ENCODE results near the gene MTERF4.

The MTERF4 gene

DNA sequence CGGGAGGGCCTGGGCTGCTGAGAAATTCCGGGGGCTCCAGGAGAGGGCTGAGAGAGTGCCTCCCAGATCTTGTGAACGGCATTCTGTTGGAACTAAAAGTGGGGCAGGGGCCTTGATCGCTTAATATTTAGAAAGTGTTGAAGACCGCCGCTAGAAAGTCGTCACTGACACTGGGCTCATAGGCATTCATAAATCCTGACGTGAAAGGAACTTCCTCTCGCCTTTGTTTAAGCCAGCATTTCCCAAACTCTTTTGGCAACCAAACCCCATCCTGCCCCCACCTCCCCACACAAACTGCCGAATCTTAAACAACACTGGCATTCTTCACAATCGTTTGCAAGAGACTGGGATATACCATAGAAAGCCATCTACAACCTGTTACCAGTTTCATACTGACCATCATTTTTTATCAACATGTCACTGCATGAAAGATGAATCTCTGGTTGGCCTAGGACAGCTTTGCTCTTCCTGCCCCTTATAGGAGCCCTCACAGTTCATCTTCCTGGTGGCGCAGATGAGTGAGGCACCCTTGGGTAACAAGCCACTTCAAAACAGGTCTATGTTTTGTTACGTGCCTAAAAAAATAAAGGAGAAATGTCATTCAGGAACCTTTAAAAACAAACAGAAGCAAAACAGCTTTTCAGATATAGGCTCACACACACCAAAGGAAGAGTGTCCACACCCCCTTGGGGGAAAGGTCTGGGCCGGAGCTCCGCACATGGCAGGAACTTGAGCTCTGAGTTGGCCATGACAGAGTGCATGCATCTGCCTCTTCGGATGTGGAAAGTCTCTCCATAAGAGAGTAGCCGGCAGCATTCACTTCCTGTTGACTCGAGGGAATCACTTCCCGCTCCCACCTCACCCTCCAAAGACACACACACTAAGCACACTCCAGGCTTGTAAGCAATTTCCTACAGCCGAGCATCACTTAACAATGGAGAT lies 13.0 kb downstream of the MTERF4 start:
- no peak for DNase-seq (ENCODE audit: low spot score)

DNA sequence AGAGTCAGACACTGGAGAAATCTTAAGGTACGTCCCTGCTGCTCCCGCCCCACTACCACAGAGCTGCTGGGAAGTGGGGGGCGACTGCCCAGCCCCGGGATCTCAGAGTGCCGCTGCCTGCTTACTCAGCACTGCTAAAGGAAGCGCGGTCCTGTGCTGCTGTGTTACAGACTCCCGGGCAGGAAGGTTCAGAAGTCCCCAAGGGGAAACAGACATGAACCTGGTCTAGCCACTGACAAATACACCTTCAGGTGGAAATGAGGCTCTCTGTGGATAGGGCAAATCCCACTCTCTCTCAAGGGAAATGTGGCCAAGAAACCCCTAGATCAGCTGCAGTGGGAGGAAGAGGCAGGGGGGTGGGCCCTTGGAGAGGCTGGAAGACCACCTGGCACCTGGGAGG lies 13.7 kb downstream of the MTERF4 start:
- no peak for DNase-seq (ENCODE audit: low spot score)

DNA sequence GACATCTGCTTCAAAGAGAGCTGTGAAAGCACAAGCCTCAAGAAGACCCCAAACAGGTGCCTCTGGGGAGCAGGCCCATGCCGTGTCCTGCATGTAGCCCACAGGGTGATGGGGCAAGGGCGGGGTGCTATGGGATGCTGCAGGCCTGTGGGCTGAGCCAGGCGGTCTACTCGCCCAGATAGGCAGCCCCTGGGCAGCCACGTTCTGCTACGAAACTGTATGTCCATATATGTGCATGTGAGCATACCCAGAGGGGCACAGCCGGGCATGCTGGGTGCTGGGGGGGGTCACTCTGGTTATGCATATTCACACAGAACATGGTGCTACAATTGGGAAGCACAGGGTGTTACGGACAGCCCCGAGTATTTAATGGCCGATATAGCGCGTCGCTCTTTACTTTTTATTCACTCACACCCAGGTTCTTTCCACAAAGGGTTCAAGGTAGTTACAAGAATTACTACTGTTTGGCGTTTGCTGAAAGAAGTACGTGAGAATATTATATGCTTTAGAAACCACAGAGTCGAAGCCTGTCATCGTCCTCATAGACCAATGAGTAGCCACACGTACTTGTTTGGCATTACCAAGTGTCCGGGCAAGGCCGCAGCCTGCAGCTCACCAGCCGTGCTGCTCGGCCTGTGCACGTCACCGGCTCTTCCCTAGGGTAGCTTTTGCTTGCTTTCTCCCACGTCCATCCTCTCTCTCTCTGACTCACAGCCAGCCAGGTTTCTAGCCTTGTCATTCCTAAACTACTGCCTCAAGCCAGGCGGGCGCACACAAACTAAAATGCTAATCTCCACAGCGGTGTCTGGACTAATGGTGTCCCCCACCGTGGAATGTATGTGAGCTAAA lies 14.4 kb downstream of the MTERF4 start:
- no peak for DNase-seq (ENCODE audit: low spot score)

DNA sequence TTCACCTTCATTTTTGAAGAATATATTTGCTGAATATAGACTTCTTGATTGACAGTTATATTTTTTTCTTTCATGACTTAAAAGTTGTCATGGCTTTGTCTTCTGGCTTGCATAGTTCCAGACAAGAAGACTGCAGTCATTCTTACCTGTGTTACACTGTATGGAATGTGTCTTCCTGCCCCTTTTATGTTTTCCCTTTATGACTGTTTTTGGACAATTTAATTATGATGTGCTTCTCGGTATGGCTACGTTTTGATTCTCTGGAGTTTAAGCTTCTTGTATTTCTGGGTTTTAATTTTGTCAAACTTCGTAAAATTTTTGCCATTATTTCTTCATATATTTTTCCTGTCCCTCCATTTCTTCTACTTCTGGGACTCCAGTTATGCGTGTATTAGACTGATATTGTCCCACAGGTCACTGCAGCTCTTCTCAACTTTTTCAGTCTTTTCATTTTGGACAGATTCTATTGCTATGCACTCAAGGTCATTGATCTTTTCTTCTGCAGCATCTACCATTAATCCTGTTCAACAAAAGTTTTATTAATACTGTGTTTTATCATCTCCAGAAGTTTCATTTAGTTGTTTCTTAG lies 17.1 kb downstream of the MTERF4 start:
- no peak for DNase-seq (ENCODE audit: low spot score)

DNA sequence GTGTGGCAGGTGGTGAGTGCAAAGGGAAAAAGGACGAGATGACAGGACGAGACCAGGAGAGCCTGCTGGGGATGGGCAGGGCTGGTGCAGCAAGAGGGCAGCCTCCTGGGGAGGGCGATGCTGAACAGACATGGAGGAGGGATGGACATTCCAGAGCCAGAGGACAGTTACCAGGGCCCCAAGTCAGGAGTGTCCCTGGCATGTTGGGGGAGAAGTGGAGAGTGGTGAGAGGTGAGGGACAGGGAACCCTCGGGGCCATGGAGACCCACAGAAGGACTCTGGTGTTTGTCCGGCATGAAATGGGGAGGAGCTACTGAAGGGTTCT lies 19.0 kb downstream of the MTERF4 start:
- no peak for DNase-seq (ENCODE audit: low spot score)

DNA sequence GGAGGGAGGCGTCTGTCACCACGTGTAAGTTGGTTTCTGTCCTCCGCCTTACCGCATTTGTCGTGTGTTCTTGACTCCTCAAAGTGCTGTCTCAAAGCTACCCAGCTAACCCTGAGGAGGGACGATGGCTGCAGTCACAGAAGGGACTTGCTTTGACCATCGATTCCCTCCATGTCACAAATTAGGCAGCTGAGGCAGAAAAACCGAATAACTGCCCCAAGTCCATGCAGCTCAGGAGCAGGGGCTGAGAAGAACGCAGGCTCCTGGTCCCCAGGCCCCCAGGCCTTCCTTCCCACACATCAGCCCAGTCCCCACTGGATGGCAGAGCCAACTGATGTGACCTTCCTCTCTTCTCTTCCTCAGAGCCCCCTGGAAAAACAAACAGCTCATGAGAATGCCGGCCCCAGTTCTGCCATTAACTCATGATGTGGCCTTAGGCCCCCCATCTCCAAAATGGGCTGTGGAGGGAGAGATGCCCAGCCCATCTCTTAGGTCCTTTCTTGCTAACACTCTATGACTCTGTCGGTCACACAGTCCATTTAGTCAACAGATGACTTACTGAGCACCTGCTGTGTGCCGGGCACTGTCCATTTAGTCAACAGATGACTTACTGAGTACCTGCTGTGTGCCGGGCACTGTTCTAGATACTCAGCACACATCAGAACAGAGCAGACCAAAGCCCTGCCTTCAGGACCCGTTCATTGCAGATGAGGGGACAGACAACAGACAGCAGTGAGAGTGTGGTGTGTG lies 19.6 kb downstream of the MTERF4 start:
- no peak for DNase-seq (ENCODE audit: low spot score)

DNA sequence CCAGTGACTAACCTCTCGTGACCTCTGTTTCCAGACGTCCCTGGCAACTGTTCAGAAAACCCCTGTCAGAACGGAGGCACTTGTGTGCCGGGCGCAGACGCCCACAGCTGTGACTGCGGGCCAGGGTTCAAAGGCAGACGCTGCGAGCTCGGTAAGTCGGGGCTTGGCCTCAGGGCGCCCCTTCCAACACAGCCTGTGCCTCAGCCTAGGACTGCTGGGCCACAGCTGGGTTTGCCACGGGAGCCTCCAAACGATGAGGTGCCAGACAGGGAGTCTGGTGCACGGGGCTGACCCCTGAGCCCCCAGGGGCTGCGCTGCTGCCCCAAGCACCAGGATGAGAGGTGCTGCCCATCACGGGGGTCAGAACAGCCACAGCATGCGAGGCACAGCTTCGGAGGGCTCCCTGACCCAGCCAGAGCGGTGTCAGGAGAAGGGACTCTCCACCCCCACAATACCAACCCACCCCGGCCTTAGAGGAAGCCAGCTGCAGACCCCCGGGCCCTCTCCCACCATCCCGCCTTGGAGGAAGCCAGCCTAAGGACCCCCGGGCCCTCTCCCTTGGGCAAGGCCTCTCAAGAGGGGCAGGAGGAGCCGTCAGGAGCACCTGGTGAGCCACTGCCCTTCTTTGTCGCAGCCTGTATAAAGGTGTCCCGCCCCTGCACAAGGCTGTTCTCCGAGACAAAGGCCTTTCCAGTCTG lies 20.3 kb downstream of the MTERF4 start:
- no peak for DNase-seq (ENCODE audit: low spot score)

DNA sequence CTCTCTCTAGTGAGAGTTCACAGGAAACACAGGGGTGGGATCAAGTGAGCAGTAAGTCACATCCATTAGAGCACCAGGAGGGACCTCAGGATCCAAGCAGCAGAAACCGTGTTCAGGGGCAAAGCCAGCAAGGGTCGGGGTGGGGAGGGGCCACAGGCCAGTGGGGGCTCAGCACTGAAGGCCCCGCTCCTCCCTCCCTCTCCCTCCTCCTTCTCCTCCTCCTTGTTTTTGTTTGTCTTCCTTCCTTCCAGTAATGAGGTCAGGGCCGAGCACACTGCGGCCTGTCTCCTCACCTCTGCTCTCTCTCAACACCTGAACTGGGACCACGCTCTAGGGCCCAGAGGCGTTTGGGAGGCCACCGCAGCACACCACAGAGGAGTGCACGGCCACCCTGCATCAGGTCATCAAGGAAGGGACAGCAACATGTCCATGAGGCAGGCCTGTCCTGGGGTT lies 20.9 kb downstream of the MTERF4 start:
- no peak for DNase-seq (ENCODE audit: low spot score)

DNA sequence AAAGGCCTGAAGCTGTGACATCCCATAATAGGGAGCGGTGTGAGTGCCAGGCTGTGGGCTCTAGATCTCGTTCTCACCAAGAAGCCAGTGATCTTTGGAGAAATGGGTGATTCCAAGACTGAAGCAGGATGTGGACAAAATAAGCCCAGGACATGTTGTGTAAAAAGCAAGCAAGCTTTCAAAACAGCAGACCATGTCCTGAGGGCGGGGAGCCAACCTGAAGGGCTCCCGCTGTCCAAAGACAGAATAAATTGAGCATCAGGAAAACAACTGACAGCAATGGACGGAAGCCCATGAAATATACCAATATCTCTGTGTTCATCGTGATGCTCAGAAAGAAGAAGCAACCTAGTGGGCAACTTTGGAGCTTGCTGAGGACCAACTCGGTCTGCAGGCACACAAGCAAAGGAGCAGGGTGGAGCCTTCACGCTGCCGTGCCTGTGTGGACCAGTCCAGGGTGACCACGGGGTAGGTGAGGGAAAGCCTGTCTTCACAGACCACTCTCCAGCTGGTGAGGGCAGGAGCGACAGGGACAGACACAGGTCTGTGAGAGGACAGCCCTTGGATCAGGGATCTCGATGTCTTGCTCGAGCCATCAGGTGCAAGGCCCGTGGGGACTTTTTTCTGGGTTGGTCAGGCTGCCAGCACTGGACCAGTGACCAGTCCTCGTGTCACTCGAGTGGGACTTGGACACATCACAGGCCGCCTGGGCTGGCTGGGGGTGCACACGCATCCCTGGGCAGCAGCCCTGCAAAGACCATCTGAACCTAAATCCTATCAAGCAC lies 21.5 kb downstream of the MTERF4 start:
- DNase-seq (ENCODE audit: low spot score): no peak

DNA sequence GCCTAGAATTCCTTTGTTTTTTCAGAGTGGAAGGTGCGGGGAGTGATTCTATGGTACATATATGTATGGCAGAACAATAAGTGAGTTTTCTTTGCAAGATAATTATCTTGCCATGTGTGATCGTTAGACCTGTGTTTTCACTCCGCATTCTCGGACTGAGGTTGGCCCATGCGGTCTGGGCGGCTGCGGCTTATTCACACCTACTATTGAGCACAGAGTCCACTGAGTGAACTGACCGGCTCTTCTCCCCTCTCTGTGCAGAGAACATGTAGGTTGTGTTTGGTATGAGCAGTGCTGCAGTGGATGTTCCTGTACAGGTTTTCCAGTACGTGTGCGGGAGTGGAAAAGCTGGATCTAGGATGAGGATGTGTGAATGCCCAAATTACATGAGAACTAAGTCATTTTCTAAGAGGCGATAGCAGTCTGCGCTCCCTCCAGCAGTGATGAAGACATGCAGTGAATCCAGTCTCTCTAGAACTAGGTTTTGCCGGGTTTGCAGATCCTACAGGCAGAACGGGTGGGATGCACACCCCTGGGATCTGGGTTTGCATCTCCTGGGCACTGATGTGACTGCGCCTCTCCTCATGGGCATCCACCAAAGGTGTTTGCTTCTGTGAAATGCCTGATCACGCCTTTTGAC lies 27.1 kb downstream of the MTERF4 start:
- no peak for DNase-seq (ENCODE audit: low spot score)

DNA sequence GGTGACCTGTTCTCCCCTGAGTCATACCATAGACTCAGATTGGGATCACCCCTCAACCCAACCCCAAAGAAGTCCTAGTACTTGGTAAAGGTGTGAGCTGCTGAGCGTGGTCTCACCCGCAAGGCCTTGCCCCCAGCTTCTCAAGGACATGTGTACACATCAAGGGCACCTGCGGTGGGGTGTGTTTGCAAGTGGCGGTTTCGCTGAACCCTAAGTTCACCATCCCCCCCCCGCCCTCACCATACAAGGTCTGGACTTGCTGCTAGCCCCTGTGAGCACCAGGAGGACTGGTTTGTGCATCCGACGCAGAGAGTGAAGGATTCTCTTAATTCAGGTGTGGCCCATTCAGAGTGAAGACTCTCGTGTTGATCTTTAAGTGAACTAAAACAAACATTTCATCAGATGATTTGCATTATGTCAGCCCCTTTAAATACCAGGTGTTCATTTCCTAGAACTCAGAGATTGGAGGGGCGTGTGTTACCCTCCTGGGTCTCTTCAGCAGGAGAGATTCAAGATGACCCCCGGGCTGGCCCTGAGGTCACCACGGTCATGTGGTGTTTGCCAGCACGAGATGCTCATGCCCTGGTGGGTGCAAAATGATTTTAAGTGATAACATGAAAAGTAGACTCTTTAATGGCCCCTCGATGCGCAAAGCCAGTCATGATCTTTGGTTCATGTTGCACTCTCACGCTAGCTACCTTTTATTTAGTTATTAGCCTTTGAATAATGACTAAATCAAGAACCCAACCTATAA lies 27.8 kb downstream of the MTERF4 start:
- no peak for DNase-seq (ENCODE audit: low spot score)

DNA sequence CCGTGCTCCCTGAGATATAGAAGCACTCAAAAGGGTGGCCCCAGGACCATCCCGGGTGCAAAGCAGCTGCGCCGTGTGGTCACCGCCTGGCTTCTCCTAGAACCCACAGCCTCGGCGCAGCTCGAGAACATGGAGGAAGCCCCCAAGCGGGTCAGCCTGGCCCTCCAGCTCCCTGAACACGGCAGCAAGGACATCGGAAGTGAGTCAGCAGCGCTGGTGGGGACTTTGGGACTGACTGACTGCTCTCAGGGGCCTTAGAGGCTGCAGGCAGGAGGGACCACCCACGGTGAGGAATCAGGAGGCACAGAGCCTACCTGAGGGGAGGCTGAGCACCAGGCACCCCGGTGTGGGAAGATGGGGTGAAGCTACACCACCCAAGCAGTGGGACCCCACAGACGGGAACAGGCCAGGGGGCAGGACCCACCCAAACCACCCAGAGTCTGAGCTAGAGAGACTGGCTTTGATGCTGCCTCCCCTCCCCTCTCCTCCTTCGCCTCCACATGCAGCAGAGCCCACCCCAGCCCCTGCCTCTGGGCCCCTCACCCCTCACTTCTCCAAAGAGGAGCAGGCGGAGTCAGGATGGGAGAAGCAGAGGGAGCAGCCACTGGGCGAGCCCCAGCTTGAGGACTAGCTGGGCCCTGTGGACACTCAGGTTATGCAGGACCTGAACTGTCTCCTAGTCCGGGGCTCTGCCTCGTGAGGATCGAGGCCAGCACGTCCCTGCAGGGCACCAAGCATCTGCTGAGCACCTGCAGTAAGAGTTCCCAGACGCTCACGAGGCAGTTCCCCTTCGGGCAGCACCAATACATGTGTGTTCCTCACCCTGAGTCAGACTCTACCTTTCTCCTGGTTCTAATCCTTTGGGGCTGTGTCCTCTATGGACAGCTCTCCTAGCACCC lies 28.7 kb downstream of the MTERF4 start:
- DNase-seq (ENCODE audit: low spot score): no peak

DNA sequence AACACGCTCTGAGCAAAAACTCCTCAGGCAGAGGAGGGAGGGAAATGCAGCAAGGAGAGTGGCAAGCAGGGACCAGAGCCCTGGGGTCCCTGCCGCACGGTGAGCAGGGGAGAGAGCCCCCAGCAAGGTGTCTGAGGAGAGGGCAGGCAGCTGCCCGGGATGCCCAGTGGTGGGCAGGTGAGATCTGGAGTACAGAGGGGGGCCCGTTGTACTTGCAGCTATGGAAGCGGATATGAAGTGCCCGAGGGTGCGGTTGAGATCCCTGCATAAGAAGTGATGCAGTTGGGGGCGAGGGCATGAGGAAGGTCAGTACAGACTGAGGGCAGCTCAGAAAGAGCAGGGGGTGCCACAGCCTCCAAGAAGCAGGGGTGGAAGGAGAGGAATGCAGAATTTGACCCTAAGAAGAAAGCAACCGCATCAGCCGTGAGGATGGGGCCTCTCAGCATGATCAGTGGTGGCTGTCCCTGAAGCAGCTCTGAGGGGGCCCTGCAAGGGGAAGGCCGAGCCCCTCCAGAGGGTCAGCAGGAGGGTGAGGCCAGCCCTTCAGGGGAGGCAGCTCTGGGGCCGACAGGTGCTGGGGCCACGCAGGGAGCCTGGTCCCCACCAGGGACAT lies 29.4 kb downstream of the MTERF4 start:
- DNase-seq (ENCODE audit: low spot score): no peak

DNA sequence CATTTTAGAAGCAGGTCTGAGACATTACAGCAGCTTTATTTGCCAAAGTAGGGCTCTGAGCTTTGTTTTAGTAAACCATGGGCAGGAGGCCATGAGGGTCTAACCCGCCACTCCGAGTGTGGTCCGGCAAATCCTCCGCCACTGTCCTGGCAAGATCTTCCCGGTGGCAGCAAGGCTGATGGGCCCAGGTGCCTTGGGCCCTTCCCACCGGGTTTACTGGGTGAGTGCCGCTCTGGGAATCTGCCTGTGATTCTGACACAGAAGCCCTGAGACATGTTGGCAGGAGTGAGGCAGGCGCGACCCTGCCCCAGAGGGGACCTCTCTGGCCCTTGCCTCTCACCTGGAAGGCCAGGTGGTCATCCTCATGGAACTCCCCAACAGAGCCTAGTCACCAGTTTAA lies 29.9 kb downstream of the MTERF4 start:
- DNase-seq (ENCODE audit: low spot score): no peak

DNA sequence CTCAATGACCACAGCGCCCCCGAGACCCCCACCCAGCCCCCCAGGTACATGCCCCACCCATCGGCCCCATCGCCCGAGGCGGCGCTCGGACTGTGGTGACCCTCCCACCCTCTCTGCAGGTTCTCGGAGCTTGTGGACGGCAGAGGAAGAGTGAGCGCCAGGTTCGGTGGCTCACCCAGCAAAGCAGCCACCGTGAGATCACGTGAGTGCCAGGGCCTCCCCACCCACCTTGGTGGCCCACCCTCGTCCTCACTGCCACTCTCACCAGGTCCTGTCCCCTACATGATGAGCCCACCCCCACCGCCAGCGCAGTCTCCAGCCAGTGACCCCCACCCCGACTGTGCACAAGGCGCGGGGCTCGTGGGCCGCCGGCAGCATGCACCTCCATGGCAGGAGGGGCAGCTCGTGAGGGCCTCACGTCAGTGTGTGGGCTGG lies 30.4 kb downstream of the MTERF4 start:
- no peak for DNase-seq (ENCODE audit: low spot score)

DNA sequence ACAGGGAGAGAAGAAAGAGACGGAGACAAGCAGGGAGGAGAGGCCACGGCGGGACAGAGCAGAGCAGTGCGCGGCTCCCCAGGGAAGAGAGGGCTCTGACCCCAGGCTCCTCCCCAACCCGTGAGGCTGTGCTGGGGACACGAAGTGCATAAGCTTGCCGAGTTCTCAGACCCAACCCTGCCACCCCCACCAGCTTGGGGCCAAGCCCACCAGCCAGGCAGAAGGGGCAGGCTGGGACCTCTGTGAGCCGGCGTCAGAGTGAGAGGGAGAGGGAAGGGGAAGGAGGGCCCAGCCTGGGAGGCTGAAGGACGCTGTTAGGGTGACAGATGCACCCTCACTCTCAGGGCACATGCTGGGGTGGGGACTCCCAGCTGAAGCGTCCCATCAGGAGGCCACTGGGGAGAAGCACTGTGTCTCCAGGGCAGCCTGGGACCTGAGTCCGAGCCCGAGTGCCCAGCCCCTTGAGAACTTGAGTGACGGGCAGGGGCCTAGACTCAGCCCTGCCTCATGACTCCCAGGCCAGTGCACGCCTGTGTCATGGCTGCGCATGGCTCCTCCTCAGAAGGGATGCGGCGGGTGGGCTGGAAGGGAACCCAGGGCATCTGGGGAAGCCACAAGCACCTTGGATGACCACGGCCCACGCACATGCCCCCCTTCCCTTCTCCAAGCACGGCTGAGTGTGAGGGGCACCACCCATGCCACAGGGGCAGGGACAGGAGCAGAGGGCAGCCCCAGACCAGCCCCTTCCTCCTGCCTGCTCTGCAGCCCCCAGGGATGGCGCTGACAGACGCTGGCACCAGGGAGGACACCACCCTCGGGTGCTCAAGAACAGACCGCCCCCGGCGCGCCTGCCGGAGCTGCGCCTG lies 31.0 kb downstream of the MTERF4 start:
- no peak for DNase-seq (ENCODE audit: low spot score)
